Smooth muscle cell (in vitro differentiated cells): ENCODE data around the gene PTPRN2. TPM values are rescaled to one million over a fixed set of nuclear protein-coding genes. Genes with fewer than 3 reads are reported as not detected.

ENCODE experiments used
- DNase-seq: peaks from one replicate; lab custom pipeline; 2025; ENCODE audit not compliant: unreplicated experiment; lab: John Stamatoyannopoulos, UW
- H2AFZ ChIP-seq: fragments of 200-600 bp; sonication (generic); 2 replicates; pipeline ENCODE4 v1.6.0; 2016; ENCODE audit warnings: antibody characterized with exemption, low read depth, mild to moderate bottlenecking
- H3F3A ChIP-seq: fragments of 200-600 bp; sonication (generic); 2 replicates; pipeline ENCODE4 v1.6.0; 2017; ENCODE audit warnings: antibody characterized with exemption, low read depth
- H3K27ac ChIP-seq: fragments of 200-600 bp; sonication (generic); 2 replicates; pipeline ENCODE4 v1.5.1; 2016; ENCODE audit warnings: low read depth, mild to moderate bottlenecking
- H3K27me3 ChIP-seq: fragments of 200-600 bp; sonication (generic); 2 replicates; pipeline ENCODE4 v1.6.1; 2016; ENCODE audit warnings: low read depth, mild to moderate bottlenecking
- H3K36me3 ChIP-seq: fragments of 200-600 bp; sonication (generic); 2 replicates; pipeline ENCODE4 v1.5.1; 2016; ENCODE audit warnings: low read depth
- H3K4me1 ChIP-seq: fragments of 200-600 bp; sonication (generic); 2 replicates; pipeline ENCODE4 v1.5.1; 2016; ENCODE audit warnings: low read depth
- H3K4me2 ChIP-seq: fragments of 200-600 bp; sonication (generic); 2 replicates; pipeline ENCODE4 v1.6.0; 2016; ENCODE audit warnings: mild to moderate bottlenecking
- H3K4me3 ChIP-seq: fragments of 200-600 bp; sonication (generic); 2 replicates; pipeline ENCODE4 v1.5.1; 2016; ENCODE audit warnings: mild to moderate bottlenecking
- H3K79me2 ChIP-seq: fragments of 200-600 bp; sonication (generic); 2 replicates; pipeline ENCODE4 v1.6.0; 2016; ENCODE audit warnings: low read depth, mild to moderate bottlenecking
- H3K9ac ChIP-seq: fragments of 200-600 bp; sonication (generic); 2 replicates; pipeline ENCODE4 v1.6.0; 2016; ENCODE audit warnings: low read depth
- H3K9me3 ChIP-seq: fragments of 200-600 bp; sonication (generic); replicated peaks from 2 replicates; pipeline ENCODE4 v1.5.1; 2016; ENCODE audit warnings: low read depth
- H4K20me1 ChIP-seq: fragments of 200-600 bp; sonication (generic); 2 replicates; pipeline ENCODE4 v1.6.0; 2016; ENCODE audit warnings: low read depth
- WGBS: methylation state at CpG from one replicate; pipeline ENCODE4 v1.1.7; 2016; ENCODE audit warnings: low lambda C conversion rate; 5-methylcytosine and 5-hydroxymethylcytosine counted together
- polyA plus RNA-seq: library from polyadenylated mRNA; unstranded; fragments of >200 nt; fragmentation: Nextera tagmentation; extraction: Ambion mirVana; gene quantifications from 2 replicates; pipeline ENCODE4 v1.2.1, GENCODE V29; 2016
- total RNA-seq: library from RNA; depleted of rRNA; stranded (reverse); fragments of >200 nt; gene quantifications from 2 replicates; pipeline ENCODE4 v1.2.3, GENCODE V29; 2014
- TF ChIP-seq, protein P1 (sequence below): fragments of 200-600 bp; sonication (generic); IDR thresholded peaks from 2 replicates; pipeline ENCODE4 v1.5.1; 2017; ENCODE audit warnings: borderline replicate concordance, mild to moderate bottlenecking, antibody characterized with exemption; ENCODE audit not compliant: insufficient read depth, poor library complexity, severe bottlenecking

PTPRN2 gene
- total and polyA plus RNA-seq, 2 experiments from 2014 or later, result 0.09 to 0.87 TPM

DNA sequence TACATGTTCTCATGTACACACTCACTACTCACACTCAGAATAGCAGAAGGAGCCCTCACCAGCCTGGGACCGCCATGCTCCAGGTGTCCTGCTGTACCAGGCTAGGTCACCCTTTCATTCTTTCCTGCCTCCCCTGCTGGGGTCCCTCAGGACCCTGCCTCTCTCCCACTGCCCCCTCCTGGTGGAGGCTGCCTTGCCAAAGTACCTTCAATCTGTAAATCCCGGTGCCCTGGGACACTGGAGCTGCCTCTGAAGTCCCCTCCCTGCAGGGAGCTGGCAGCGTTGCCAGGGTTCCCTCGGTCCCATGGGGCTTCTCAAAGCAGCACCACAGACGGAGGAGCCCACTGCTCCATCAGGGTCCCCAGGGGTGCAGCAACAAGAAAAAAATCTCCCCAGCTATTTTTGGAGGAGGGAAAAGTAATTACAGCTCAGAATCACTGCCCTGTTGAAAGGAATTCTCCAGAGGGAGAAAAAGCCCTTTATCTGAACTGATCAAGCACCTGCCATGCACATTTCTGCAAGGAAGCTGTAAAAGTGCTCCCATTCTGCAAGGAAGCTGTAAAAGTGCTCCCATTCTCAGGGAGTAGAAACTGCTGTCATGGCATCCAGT lies 259.9 kb downstream of the PTPRN2 start:
- Histone ChIP-seq H3F3A (no peaks in the 10 kb centered on the region), H3K36me3 (no peaks in the 10 kb centered on the region), H3K4me2 (no peak overlapping the region), H3K4me3 (no peak overlapping the region), H3K9me3 (no peaks in the 10 kb centered on the region), H3K4me1 (peaks cover 9% of the 10 kb centered on the region), H3K27ac (no peak overlapping the region), H3K79me2 (no peaks in the 10 kb centered on the region), H2AFZ (no peak overlapping the region), H3K27me3 (no peaks in the 10 kb centered on the region), H4K20me1 (no peaks in the 10 kb centered on the region), H3K9ac (no peak overlapping the region)
- WGBS, result 58% methylated on average over 5 of the region's 5 CpGs
- no peak for DNase-seq
- TF ChIP-seq, protein P1, sequence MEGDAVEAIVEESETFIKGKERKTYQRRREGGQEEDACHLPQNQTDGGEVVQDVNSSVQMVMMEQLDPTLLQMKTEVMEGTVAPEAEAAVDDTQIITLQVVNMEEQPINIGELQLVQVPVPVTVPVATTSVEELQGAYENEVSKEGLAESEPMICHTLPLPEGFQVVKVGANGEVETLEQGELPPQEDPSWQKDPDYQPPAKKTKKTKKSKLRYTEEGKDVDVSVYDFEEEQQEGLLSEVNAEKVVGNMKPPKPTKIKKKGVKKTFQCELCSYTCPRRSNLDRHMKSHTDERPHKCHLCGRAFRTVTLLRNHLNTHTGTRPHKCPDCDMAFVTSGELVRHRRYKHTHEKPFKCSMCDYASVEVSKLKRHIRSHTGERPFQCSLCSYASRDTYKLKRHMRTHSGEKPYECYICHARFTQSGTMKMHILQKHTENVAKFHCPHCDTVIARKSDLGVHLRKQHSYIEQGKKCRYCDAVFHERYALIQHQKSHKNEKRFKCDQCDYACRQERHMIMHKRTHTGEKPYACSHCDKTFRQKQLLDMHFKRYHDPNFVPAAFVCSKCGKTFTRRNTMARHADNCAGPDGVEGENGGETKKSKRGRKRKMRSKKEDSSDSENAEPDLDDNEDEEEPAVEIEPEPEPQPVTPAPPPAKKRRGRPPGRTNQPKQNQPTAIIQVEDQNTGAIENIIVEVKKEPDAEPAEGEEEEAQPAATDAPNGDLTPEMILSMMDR, result no peak

GRCh38 chr7:158327012-158327411 lies 260.6 kb downstream of the PTPRN2 start:
- 86% methylated on average over 4 of the region's 4 CpGs for WGBS
- Histone ChIP-seq H3K36me3 (no peaks in the 10 kb centered on the region), H3F3A (no peaks in the 10 kb centered on the region), H3K79me2 (no peaks in the 10 kb centered on the region), H3K9ac (no peak overlapping the region), H4K20me1 (no peaks in the 10 kb centered on the region), H3K4me2 (no peak overlapping the region), H3K4me3 (no peak overlapping the region), H3K27me3 (no peaks in the 10 kb centered on the region), H3K9me3 (no peaks in the 10 kb centered on the region), H3K4me1 (peaks cover 9% of the 10 kb centered on the region), H2AFZ (no peak overlapping the region), H3K27ac (no peak overlapping the region)
- TF ChIP-seq, protein P1, result no peak
- no peak for DNase-seq

DNA sequence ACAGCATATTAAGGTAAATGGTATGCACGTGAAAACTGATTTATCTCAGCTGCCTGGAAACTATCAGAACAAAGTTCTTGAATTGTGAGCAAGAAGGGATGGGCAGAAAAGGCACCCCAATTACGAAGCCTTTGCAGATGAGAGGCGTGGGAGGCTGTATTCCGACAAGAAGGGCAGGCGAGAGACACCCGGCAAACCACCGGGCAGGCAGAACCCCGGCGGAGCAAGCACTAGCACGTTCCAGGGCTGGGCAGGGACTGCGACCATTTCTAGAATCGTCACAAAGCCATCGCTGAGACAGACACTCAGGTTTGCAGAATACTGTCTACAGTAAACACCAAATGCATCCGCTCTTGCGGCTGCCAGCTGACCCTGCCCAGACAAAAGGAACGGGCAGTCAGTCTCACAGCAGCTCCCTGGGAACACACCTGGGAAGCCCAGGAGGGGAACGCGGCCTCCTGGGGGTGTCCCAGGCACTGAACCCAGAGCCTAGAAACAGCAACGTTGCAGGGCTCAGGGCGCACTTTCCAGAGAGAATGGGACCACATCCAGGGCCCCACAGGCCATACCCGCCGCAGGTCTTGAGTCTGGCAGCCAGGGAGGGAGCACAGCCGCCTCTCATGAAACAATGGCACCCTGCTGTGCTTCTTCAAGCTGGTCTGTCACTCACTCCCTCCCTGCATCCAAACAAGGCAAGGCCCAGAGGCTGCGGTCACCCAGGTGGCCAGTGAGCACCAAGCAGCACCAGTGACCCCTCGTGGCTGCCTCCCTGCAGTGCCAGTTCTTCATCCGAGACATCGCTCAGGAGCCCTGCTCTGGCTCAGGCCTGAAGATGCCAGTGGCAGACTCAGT lies 261.9 kb downstream of the PTPRN2 start:
- Histone ChIP-seq H3K79me2 (no peaks in the 10 kb centered on the region), H4K20me1 (no peaks in the 10 kb centered on the region), H3K4me2 (no peak overlapping the region), H3K27ac (no peak overlapping the region), H3K9ac (no peak overlapping the region), H3F3A (no peaks in the 10 kb centered on the region), H3K27me3 (no peaks in the 10 kb centered on the region), H3K9me3 (no peaks in the 10 kb centered on the region), H3K4me1 (peaks cover 9% of the 10 kb centered on the region), H2AFZ (no peak overlapping the region), H3K36me3 (no peaks in the 10 kb centered on the region), H3K4me3 (no peak overlapping the region)
- 36% methylated on average over 26 of the region's 27 CpGs for WGBS
- no peak for DNase-seq
- TF ChIP-seq, protein P1, result peak; percentile 27
